A172 (cell line): ENCODE data around the gene ERH. TPM values are rescaled to one million over a fixed set of nuclear protein-coding genes. Genes with fewer than 3 reads are reported as not detected.

Experiments used
- DNase-seq: peaks from one replicate; pipeline ENCODE4 v3.0.0-alpha.2; 2015; ENCODE audit warnings: low spot score
- total RNA-seq: library from RNA; depleted of rRNA; stranded (reverse); fragments of >200 nt; shearing (Covaris generic); gene quantifications from 2 replicates; pipeline ENCODE4 v1.2.3, GENCODE V29; 2014

Gene ERH
- total RNA-seq, 1 experiment from 2014 or later = 165 TPM

- no peak for DNase-seq
Measured at GRCh38 chr14:69356903-69357543, 41.1 kb downstream of the ERH start.

- peak; percentile 54 for DNase-seq
Measured at GRCh38 chr14:69355607-69356281, 42.4 kb downstream of the ERH start.

GRCh38 chr14:69355154-69355597 lies 42.9 kb downstream of the ERH start:
- no peak for DNase-seq

- no peak for DNase-seq
Measured at GRCh38 chr14:69354383-69355153, 43.5 kb downstream of the ERH start.

GRCh38 chr14:69353168-69353567 lies 44.9 kb downstream of the ERH start:
- DNase-seq = no peak

- DNase-seq = no peak
Measured at GRCh38 chr14:69351911-69352310, 46.2 kb downstream of the ERH start.

- DNase-seq = no peak
Measured at GRCh38 chr14:69351385-69351784, 46.7 kb downstream of the ERH start.

- no peak for DNase-seq
Measured at GRCh38 chr14:69350892-69351291, 47.2 kb downstream of the ERH start.

- no peak for DNase-seq
Measured at GRCh38 chr14:69349091-69349777, 48.9 kb downstream of the ERH start.

GRCh38 chr14:69346710-69347109 lies 51.4 kb downstream of the ERH start:
- DNase-seq = no peak

- DNase-seq = no peak
Measured at GRCh38 chr14:69345402-69345801, 52.7 kb downstream of the ERH start.

- no peak for DNase-seq
Measured at GRCh38 chr14:69344171-69344570, 53.9 kb downstream of the ERH start.

GRCh38 chr14:69342928-69343525 lies 55.1 kb downstream of the ERH start:
- no peak for DNase-seq

- no peak for DNase-seq
Measured at GRCh38 chr14:69339426-69339825, 58.7 kb downstream of the ERH start.

GRCh38 chr14:69337984-69338383 lies 60.1 kb downstream of the ERH start:
- DNase-seq = no peak

GRCh38 chr14:69335371-69335771 lies 62.7 kb downstream of the ERH start:
- no peak for DNase-seq

GRCh38 chr14:69334576-69334975 lies 63.5 kb downstream of the ERH start:
- DNase-seq = no peak

GRCh38 chr14:69333791-69334337 lies 64.2 kb downstream of the ERH start:
- DNase-seq = no peak

- DNase-seq = no peak
Measured at GRCh38 chr14:69332782-69333395, 65.2 kb downstream of the ERH start.

GRCh38 chr14:69331206-69331605 lies 66.9 kb downstream of the ERH start:
- DNase-seq = no peak
